ENCODE data around the gene CTNS.

CTNS gene

GRCh38 chr17:3622977-3623594 is 13.5 kb upstream of the CTNS start:
- no peak for DNase-seq (ENCODE audit: low spot score)
- FAIRE-seq: no peak

- FAIRE-seq (no peak), DNase-seq (ENCODE audit: low spot score) (no peak)
Measured at GRCh38 chr17:3626831-3627768, 9.5 kb upstream of the CTNS start.

GRCh38 chr17:3627769-3628167 is 8.8 kb upstream of the CTNS start:
- DNase-seq (ENCODE audit: low spot score): no peak
- no peak for FAIRE-seq

- no peak for DNase-seq (ENCODE audit: low spot score)
Measured at GRCh38 chr17:3630781-3631180, 5.8 kb upstream of the CTNS start.

DNA sequence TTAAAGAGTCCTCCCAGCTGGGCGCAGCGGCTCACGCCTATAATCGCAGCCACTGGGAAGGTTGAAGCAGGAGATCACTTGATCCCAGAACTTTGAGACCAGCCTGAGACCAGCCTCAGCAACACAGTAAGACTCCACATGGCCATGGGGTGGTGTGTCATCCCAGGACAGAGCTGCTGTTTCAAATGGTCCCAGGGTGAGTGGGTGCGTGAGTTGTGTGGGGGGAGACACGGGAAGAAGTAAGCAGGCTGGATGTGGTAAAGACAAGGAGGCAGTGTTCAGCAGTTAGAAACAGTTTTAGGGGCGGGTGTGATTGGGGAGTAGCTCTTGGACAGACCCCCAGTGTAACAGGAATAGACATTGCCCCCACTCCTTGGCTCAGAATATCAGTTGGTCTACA is 4.3 kb upstream of the CTNS start:
- FAIRE-seq: no peak
- DNase-seq (ENCODE audit: low spot score): no peak

More at GRCh38 chr17:3630781-3631180, 5.8 kb upstream of the CTNS start:
- FAIRE-seq: no peak

DNA sequence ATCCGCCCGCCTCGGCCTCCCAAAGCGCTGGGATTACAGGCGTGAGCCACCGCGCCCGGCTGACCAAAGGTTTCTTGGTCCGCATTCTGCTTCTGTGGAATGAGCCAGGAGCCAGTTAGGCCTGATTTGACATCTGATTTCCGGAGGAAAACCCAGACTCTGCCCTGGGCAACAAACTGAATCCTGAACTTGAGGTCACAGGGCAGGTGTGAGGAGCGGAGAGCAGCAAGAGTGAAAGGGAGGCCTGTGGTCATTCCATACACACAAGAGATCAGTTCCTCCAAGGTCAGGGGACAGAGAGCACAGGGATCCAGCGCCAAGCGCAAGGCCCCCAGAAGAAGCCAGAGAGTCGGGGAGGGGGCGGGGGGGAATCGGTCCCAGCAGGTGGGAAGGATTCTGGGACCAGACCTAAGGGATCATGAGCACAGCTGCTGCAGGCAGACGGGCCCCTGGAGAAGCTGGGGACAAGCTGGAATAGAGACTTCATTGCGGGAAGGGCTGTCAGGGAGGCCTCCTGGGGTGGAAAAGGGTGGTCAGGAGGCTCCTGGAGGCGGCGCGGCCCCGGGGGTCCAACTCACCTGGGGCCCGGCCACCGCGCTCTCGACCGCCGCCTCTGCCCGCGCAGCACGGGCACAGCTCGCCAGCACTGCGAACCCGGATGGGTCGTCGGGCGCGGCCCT is 946 bp upstream of the CTNS start:
- FAIRE-seq: no peak

DNA sequence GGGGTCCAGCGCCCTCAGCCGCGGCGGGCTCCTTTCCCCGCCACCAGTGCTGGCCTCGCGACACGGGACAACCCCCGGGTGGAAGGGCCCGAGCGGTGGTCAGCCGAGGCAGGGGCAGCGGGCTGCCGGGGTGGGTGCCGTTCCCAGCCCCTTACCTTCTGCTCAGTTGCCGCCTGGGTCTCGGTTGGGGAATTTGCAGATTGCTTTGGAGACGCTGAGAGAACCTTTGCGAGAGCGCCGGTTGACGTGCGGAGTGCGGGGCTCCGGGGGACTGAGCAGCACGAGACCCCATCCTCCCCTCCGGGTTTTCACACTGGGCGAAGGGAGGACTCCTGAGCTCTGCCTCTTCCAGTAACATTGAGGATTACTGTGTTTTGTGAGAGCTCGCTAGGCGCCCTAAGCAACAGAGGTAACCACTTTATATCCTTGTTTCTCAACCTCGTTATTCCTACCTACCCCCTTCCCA is 381 bp downstream of the CTNS start:
- DNase-seq (ENCODE audit: low spot score) (no peak), FAIRE-seq (no peak)

More for the DNA sequence above, 946 bp upstream of the CTNS start:
- no peak for DNase-seq (ENCODE audit: low spot score)

GRCh38 chr17:3639981-3640596 is 3.5 kb downstream of the CTNS start:
- FAIRE-seq: no peak
- DNase-seq (ENCODE audit: low spot score): no peak

GRCh38 chr17:3641014-3641413 is 4.5 kb downstream of the CTNS start:
- no peak for FAIRE-seq

DNA sequence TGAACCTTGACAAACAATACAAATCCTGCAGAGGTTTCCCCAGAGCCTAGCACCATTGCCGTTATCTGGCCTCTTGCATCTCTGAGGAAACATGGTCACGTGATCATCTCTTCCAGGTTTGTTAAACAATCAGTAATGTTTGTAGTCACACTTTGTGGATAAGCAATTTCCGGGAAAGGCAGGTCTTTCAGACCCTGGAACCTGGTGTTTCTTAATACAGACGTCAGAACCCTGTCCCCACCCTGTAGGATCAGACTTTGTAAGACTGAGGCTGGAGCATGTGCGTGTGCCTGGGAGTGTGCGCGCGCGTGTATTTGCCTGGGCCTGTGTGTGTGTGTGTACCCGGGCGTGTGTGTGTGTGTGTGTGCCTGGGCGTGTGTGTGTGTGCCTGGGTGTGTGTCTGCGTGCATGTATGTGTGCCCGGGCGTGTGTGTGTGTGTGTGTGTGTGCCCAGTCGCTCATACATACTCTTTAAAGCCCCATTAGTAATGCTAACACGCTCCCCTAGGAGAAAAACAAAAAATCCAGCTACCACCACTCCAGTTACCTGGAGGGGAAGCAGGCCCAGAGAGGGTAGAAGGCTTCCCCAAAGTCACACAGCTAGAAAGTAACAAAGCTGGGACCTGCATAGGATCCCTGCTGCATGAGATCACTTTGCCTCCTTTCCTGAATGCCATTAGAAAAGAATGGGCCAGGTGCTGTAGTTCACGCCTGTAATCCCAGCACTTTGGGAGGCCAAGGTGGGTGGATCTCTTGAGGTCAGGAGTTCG is 5.3 kb downstream of the CTNS start:
- DNase-seq (ENCODE audit: low spot score) (no peak), FAIRE-seq (no peak)

More at GRCh38 chr17:3641014-3641413, 4.5 kb downstream of the CTNS start:
- DNase-seq (ENCODE audit: low spot score): no peak

DNA sequence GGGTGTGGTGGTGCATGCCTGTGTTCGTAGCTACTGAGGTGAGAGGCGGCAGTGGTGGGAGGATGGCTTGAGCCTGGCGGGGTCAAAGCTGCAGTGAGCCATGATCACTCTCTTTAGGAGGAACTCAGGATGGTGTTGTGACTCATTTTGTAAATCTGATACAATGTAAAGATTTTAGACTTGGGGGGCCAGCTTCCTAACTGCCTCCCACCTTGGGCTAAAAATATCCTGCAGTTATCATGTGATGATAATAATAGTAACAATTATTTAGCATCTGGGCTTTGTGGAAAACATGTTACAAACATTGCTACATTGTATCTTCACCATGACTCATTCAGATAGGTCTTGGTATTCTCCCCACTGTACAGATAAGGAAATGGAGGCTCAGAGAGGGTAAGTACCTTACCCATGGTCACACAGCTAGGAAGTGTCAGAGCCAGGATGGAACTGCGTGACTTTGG is 7.4 kb downstream of the CTNS start:
- FAIRE-seq: no peak

DNA sequence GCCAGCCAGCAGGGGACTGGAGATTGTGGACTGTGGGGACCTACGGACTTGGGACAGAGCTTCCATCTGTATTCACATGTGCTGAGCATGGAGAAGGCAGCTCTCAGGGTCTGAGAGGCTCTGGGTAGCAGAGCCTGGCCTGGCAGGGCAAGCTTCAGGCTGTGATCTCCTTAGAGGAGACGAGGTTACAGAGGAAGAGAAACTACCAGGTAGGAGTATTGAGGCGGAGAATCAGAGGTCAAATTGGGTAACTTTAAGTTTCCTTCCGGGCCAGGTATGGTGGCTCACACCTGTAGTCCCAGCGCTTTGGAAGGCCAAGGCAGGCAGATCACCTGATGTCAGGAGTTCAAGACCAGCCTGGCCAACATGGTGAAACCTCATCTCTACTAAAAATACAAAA is 8.8 kb downstream of the CTNS start:
- FAIRE-seq (no peak), DNase-seq (ENCODE audit: low spot score) (no peak)

More for the DNA sequence above, 7.4 kb downstream of the CTNS start:
- no peak for DNase-seq (ENCODE audit: low spot score)

- FAIRE-seq: no peak
Measured at GRCh38 chr17:3647251-3647650, 10.7 kb downstream of the CTNS start.

GRCh38 chr17:3647769-3648555 is 11.4 kb downstream of the CTNS start:
- no peak for DNase-seq (ENCODE audit: low spot score)
- no peak for FAIRE-seq

More at GRCh38 chr17:3647251-3647650, 10.7 kb downstream of the CTNS start:
- DNase-seq (ENCODE audit: low spot score): no peak

DNA sequence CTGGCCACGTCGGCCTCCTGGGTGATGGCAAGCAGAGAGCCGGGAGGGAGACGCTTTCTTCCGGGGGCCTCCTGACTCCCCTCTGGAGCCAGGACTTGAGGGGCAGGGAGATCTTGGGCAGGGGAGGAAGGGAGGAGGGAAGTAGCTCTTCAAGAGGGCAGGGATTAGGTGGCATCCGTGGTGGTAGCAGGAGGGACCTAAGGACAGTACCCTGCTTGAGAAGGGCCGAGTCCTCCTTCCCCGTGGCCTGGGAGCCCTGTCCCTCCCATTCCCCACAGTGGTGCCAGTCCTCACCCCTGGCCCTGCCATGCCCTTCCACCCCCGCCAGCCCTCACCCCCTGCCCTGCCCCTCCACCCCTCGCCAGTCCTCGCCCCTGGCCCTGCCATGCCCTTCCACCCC is 19.2 kb downstream of the CTNS start:
- DNase-seq (ENCODE audit: low spot score) (no peak), FAIRE-seq (no peak)

DNA sequence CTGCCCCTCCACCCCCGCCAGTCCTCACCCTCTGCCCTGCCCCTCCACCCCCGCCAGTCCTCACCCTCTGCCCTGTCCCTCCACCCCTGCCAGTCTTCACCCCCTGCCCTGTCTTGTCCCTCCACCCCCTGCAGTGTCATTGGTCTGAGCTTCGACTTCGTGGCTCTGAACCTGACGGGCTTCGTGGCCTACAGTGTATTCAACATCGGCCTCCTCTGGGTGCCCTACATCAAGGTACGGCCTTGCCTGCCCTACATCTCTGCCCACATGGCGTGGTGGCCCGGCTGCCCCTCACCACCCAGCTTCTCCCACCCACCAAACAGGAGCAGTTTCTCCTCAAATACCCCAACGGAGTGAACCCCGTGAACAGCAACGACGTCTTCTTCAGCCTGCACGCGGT is 19.8 kb downstream of the CTNS start:
- no peak for FAIRE-seq
- no peak for DNase-seq (ENCODE audit: low spot score)

DNA sequence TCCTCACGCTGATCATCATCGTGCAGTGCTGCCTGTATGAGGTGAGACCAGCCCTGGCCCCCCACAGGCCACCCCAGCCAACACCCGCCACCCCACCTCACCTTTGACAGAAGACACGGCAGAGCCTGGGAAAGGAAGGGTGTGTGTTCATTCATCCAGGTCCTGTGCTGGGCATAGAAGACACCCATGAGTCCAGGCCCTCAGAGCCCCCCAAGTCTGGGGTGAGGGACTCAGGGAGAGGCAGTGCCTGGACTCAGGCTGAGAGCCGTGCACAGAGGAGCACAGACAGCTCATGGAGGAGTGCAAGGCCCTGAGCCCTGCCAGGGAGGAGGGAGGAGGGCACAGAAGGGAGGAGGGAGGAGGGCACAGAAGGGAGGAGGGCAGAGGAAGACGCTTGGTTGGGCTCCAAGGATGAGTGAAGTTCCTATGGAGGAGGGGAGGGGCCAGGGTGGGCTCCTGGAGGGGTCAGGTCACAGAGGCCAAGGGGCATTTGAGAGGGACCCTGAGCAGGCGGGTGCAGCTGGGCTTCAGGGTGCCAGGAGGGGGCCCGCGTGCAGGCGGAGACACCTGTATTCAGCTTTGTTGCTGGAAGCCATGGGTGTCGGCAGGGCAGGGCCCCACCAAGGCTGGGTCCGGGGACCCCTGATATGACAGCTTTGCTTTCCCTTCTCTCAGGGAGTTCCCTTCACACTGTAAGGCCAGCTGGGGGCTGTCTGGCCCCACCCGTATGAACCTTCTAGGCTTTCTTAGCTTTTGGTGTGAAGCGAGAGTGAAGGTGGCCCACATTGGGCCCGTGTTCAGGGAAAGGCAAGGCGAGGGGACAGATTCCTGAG is 20.4 kb downstream of the CTNS start:
- FAIRE-seq (no peak), DNase-seq (ENCODE audit: low spot score) (no peak)

- no peak for DNase-seq (ENCODE audit: low spot score)
- FAIRE-seq: no peak
Measured at GRCh38 chr17:3657588-3657869, 21.0 kb downstream of the CTNS start.
